ENCODE measurements around the gene SBDS. TPM values are rescaled to one million over a fixed set of nuclear protein-coding genes. Genes with fewer than 3 reads are reported as not detected.

SBDS gene
- polyA plus RNA-seq, 1 donor (not counting 4 experiments of a cell fraction or from before 2014, with no cell fraction given), result 146 TPM

GRCh38 chr7:66948480-66949109, 46.8 kb downstream of the SBDS start:
- no peak for FAIRE-seq
- H3K36me3 ChIP-seq (ENCODE audit: control insufficient read depth in 2 of 2, extremely low read depth in 1 of 2, insufficient read depth in 2 of 2, low read length in 2 of 2), result peaks cover 23 to 41% of the 10 kb centered on the region in 2 experiments
- dilution Hi-C loops (cut with MboI; ENCODE audit: extremely low pct_ligation_motif_present, low sequenced_read_pairs), result no loop called here

GRCh38 chr7:66946545-66946944, 48.8 kb downstream of the SBDS start:
- no peak for DNase-seq (ENCODE audit: low read depth, low spot score)
- Histone ChIP-seq H3K27ac (ENCODE audit: control insufficient read depth, insufficient read depth, low read length) (no peak overlapping the region), H3K9me1 (ENCODE audit: control insufficient read depth, extremely low read depth, insufficient read depth, low read length) (no peaks in the 10 kb centered on the region), H3K4me3 (ENCODE audit: control insufficient read depth in 2 of 3, extremely low read depth in 1 of 3, insufficient read depth in 2 of 3, low read depth in 1 of 3, low read length in 3 of 3) (no peak overlapping the region), H3K27me3 (ENCODE audit: control insufficient read depth, extremely low read depth, insufficient read depth, low read length) (no peaks in the 10 kb centered on the region), H4K20me1 (ENCODE audit: control insufficient read depth, extremely low read depth, insufficient read depth, low read length) (peaks cover 5% of the 10 kb centered on the region), H3K9me3 (ENCODE audit: control insufficient read depth, low read depth, low read length) (no peaks in the 10 kb centered on the region), H2AFZ (ENCODE audit: control insufficient read depth, low read length) (no peak overlapping the region), H3K4me1 (ENCODE audit: control insufficient read depth, extremely low read depth, insufficient read depth, low read length) (no peaks in the 10 kb centered on the region), H3K9ac (ENCODE audit: control insufficient read depth, extremely low read depth, insufficient read depth, low read length) (no peak overlapping the region), H3K4me2 (ENCODE audit: control insufficient read depth, extremely low read depth, insufficient read depth, low read depth, low read length) (no peak overlapping the region), H3K79me2 (ENCODE audit: control insufficient read depth, insufficient read depth, low read length) (peaks cover 6% of the 10 kb centered on the region), H3K36me3 (ENCODE audit: control insufficient read depth in 2 of 2, extremely low read depth in 1 of 2, insufficient read depth in 2 of 2, low read length in 2 of 2) (peaks cover 34 to 38% of the 10 kb centered on the region in 2 experiments)
- no peak for TF ChIP-seq CTCF (optimal IDR thresholded peaks at IDR 0.05 in 1 of 3, IDR thresholded peaks at IDR 0.05 in 1 of 3, conservative IDR thresholded peaks at IDR 0.05 in 1 of 3; ENCODE audit: extremely low read depth in 1 of 3, insufficient read depth in 2 of 3, low read length in 3 of 3)
- no peak for TF ChIP-seq EZH2 (IDR thresholded peaks at IDR 0.05; ENCODE audit: low read length)
- dilution Hi-C loops (cut with MboI; ENCODE audit: extremely low pct_ligation_motif_present, low sequenced_read_pairs), result no loop called here
- no peak for FAIRE-seq

More at GRCh38 chr7:66948480-66949109, 46.8 kb downstream of the SBDS start:
- H2AFZ ChIP-seq (ENCODE audit: control insufficient read depth, low read length), result no peak overlapping the region
- H4K20me1 ChIP-seq (ENCODE audit: control insufficient read depth, extremely low read depth, insufficient read depth, low read length), result peaks cover 9% of the 10 kb centered on the region
- H3K4me3 ChIP-seq (ENCODE audit: control insufficient read depth in 2 of 3, extremely low read depth in 1 of 3, insufficient read depth in 2 of 3, low read depth in 1 of 3, low read length in 3 of 3), result no peak overlapping the region
- no peak for TF ChIP-seq CTCF (optimal IDR thresholded peaks at IDR 0.05 in 1 of 3, IDR thresholded peaks at IDR 0.05 in 1 of 3, conservative IDR thresholded peaks at IDR 0.05 in 1 of 3; ENCODE audit: extremely low read depth in 1 of 3, insufficient read depth in 2 of 3, low read length in 3 of 3)
- no peak for TF ChIP-seq EZH2 (IDR thresholded peaks at IDR 0.05; ENCODE audit: low read length)
- no peak overlapping the region for H3K27ac ChIP-seq (ENCODE audit: control insufficient read depth, insufficient read depth, low read length)
- no peak overlapping the region for H3K4me2 ChIP-seq (ENCODE audit: control insufficient read depth, extremely low read depth, insufficient read depth, low read depth, low read length)
- peaks cover 13% of the 10 kb centered on the region for H3K4me1 ChIP-seq (ENCODE audit: control insufficient read depth, extremely low read depth, insufficient read depth, low read length)
- no peaks in the 10 kb centered on the region for H3K9me3 ChIP-seq (ENCODE audit: control insufficient read depth, low read depth, low read length)
- no peak overlapping the region for H3K9ac ChIP-seq (ENCODE audit: control insufficient read depth, extremely low read depth, insufficient read depth, low read length)
- H3K79me2 ChIP-seq (ENCODE audit: control insufficient read depth, insufficient read depth, low read length), result no peaks in the 10 kb centered on the region
- H3K9me1 ChIP-seq (ENCODE audit: control insufficient read depth, extremely low read depth, insufficient read depth, low read length), result no peaks in the 10 kb centered on the region
- H3K27me3 ChIP-seq (ENCODE audit: control insufficient read depth, extremely low read depth, insufficient read depth, low read length), result no peaks in the 10 kb centered on the region
- no peak for DNase-seq (ENCODE audit: low read depth, low spot score)

Data from keratinocyte (primary cell).